ENCODE measurements around the gene ACAP2.

DNA sequence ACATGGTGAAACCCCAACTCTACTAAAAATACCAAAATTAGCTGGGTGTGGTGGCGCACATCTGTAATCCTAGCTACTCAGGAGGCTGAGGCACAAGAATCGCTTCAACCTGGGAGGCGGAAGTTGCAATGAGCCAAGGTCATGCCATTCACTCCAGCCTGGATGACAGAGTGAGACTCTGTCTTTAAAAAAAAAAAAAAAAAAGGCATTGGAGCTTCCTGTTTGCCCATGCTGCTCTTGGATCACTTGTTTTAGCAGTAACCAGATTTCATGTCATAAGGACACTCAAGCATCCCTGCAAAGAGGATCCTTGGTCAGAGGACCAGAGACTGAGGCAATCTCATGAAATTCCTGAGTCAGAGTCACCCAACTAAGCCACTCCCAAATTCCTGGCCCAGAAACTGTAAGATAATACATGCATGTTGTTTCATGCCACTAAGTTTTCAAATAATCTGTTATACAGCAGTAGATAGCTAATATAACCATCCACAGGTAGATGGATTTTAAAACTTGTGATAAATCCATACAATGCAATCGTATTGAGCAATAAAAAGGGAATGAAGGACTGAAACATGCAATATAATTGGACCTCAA lies 89.8 kb downstream of the ACAP2 start:
- TF ChIP-seq, protein P1, sequence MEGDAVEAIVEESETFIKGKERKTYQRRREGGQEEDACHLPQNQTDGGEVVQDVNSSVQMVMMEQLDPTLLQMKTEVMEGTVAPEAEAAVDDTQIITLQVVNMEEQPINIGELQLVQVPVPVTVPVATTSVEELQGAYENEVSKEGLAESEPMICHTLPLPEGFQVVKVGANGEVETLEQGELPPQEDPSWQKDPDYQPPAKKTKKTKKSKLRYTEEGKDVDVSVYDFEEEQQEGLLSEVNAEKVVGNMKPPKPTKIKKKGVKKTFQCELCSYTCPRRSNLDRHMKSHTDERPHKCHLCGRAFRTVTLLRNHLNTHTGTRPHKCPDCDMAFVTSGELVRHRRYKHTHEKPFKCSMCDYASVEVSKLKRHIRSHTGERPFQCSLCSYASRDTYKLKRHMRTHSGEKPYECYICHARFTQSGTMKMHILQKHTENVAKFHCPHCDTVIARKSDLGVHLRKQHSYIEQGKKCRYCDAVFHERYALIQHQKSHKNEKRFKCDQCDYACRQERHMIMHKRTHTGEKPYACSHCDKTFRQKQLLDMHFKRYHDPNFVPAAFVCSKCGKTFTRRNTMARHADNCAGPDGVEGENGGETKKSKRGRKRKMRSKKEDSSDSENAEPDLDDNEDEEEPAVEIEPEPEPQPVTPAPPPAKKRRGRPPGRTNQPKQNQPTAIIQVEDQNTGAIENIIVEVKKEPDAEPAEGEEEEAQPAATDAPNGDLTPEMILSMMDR (IDR thresholded peaks at IDR 0.05; ENCODE audit: low read depth, low read length, poor library complexity, severe bottlenecking), result no peak
- TF ChIP-seq EZH2phosphoT487 (IDR thresholded peaks at IDR 0.05; ENCODE audit: borderline replicate concordance, low read length), result no peak
